ENCODE measurements around the gene KCNAB1.

DNA sequence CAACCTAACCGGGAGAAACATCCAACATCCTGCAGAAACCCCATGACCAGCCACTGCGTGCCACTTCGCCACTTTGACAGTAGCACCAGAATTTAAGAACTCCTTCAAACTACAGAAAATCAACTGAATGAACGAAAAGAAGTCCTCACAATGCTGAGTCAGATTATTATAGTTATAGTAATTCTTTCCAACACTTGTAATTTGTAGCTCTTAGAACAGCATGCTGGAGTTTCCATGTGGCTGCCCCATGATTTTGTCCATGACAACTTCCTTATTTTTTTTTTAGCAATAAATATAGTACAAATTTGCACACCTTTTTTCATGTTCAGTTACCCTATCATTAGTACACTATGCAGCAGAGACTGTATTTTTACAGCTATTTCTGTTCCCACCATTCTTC lies 460.7 kb downstream of the KCNAB1 start:
- TF ChIP-seq, protein P1, sequence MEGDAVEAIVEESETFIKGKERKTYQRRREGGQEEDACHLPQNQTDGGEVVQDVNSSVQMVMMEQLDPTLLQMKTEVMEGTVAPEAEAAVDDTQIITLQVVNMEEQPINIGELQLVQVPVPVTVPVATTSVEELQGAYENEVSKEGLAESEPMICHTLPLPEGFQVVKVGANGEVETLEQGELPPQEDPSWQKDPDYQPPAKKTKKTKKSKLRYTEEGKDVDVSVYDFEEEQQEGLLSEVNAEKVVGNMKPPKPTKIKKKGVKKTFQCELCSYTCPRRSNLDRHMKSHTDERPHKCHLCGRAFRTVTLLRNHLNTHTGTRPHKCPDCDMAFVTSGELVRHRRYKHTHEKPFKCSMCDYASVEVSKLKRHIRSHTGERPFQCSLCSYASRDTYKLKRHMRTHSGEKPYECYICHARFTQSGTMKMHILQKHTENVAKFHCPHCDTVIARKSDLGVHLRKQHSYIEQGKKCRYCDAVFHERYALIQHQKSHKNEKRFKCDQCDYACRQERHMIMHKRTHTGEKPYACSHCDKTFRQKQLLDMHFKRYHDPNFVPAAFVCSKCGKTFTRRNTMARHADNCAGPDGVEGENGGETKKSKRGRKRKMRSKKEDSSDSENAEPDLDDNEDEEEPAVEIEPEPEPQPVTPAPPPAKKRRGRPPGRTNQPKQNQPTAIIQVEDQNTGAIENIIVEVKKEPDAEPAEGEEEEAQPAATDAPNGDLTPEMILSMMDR (IDR thresholded peaks at IDR 0.05; ENCODE audit: control extremely low read depth in 1 of 3, insufficient read depth in 1 of 3, low read depth in 1 of 3, low read length in 3 of 3) = no peak
- TF ChIP-seq POLR2AphosphoS5 (IDR thresholded peaks at IDR 0.05; ENCODE audit: low read depth, low read length) (no peak), POLR2A (IDR thresholded peaks at IDR 0.05; ENCODE audit: control extremely low read depth in 1 of 2, low read depth in 2 of 2, low read length in 2 of 2) (no peak), CREB1 (IDR thresholded peaks at IDR 0.05) (no peak), RNF2 (IDR thresholded peaks at IDR 0.05; ENCODE audit: borderline replicate concordance, low read depth, low read length, missing control alignments, poor library complexity, severe bottlenecking) (no peak), CEBPB (IDR thresholded peaks at IDR 0.05; ENCODE audit: low read depth, low read length) (no peak), CBX8 (IDR thresholded peaks at IDR 0.05; ENCODE audit: borderline replicate concordance, low read depth, low read length) (no peak)

All from H1 (cell line).